PC-9 (cell line): ENCODE data around the gene BCAT1.

Experiments
- EZH2 ChIP-seq: fragments of 200-600 bp; sonication (generic); IDR thresholded peaks from 2 replicates; pipeline ENCODE4 v1.8.0; 2017; ENCODE audit warnings: antibody characterized with exemption, low read depth
- TF ChIP-seq, protein P1 (sequence below): fragments of 200-600 bp; sonication (generic); conservative IDR thresholded peaks from 2 replicates; pipeline ENCODE4 v1.6.1; 2017; ENCODE audit warnings: mixed run types, antibody characterized with exemption, mild to moderate bottlenecking, moderate library complexity

DNA sequence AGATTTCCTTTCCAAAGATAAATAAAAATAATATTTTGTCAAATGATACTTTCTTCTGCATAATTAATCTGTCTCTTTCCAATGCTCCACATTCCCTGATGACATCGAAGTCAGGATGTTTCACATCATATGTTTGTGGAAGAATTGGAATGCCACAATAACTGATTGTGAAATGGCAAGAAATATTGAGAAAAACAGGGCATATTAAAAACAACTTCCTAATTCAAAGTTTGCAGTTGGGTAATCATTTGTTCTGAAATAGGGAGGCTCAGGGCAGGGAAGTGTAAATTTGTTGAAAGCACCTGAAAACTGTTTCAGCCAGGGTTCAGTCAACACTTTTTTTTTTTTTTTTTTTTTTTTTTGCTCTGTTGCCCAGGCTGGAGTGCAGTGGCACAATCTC is 50.7 kb downstream of the BCAT1 start:
- TF ChIP-seq, protein P1, sequence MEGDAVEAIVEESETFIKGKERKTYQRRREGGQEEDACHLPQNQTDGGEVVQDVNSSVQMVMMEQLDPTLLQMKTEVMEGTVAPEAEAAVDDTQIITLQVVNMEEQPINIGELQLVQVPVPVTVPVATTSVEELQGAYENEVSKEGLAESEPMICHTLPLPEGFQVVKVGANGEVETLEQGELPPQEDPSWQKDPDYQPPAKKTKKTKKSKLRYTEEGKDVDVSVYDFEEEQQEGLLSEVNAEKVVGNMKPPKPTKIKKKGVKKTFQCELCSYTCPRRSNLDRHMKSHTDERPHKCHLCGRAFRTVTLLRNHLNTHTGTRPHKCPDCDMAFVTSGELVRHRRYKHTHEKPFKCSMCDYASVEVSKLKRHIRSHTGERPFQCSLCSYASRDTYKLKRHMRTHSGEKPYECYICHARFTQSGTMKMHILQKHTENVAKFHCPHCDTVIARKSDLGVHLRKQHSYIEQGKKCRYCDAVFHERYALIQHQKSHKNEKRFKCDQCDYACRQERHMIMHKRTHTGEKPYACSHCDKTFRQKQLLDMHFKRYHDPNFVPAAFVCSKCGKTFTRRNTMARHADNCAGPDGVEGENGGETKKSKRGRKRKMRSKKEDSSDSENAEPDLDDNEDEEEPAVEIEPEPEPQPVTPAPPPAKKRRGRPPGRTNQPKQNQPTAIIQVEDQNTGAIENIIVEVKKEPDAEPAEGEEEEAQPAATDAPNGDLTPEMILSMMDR = no peak
- no peak for TF ChIP-seq EZH2
